T-cell (primary cell): Measurements from ENCODE around the gene ZNF462. TPM values are rescaled to one million over a fixed set of nuclear protein-coding genes. Genes with fewer than 3 reads are reported as not detected.

Source experiments
- ATAC-seq, 4 experiments: fragments of 200-7000 bp in 3 of 4; fragments of 150-1000 bp in 1 of 4; cut with Tn5 transposase; replicated peaks in 1 of 4; 1 replicate in 3 of 4; 2 replicates in 1 of 4; pipeline ENCODE4 v1.10.0; 2021; ENCODE audit warnings: moderate library complexity in 3 of 4, mild to moderate bottlenecking in 2 of 4, moderate number of reproducible peaks in 1 of 4
- CTCF ChIA-PET, 2 donors: fragments of 300-600 bp; sonication (Branson Sonifier 250); formaldehyde crosslinking; loops; one replicate each; lab custom pipeline; 2022; ENCODE audit warnings: antibody characterized with exemption in 2 of 2; lab: Charles Lee
- POLR2A ChIA-PET, 2 donors: fragments of 300-600 bp; sonication (Branson Sonifier 250); formaldehyde crosslinking; loops; one replicate each; lab custom pipeline; 2022; ENCODE audit warnings: antibody characterized with exemption in 2 of 2; lab: Charles Lee
- DNase-seq, 35 experiments: peaks; one replicate each; pipeline versions ENCODE4 v3.0.0 to v3.0.0-alpha.2; 2013 to 2023
- H3K27ac ChIP-seq: one replicate; pipeline ENCODE4 v1.5.1; 2013; ENCODE audit warnings: low read length
- H3K27me3 ChIP-seq, 2 experiments: replicated peaks in 1 of 2; 1 replicate in 1 of 2; 2 replicates in 1 of 2; pipeline versions ENCODE4 v1.6.1 to v1.7.0; 2013; ENCODE audit warnings: low read length in 1 of 2, mixed read lengths in 1 of 2; ENCODE audit not compliant: control insufficient read depth in 2 of 2, insufficient read depth in 2 of 2; ENCODE audit errors: extremely low read depth in 1 of 2
- H3K36me3 ChIP-seq, 2 donors: 1 replicate in 1 of 2; 2 replicates in 1 of 2; pipeline versions ENCODE4 v1.6.1 to v1.7.0; 2013; ENCODE audit warnings: low read length in 1 of 2; ENCODE audit not compliant: control insufficient read depth in 2 of 2, insufficient read depth in 1 of 2; ENCODE audit errors: extremely low read depth in 1 of 2
- H3K4me1 ChIP-seq, 2 experiments: 1 replicate in 1 of 2; 2 replicates in 1 of 2; pipeline versions ENCODE4 v1.6.1 to v1.7.0; 2013; ENCODE audit warnings: low read length in 2 of 2, mixed read lengths in 1 of 2; ENCODE audit not compliant: insufficient read depth in 2 of 2, control insufficient read depth in 1 of 2; ENCODE audit errors: extremely low read depth in 1 of 2
- H3K4me3 ChIP-seq, 2 donors: 1 replicate in 1 of 2; 2 replicates in 1 of 2; pipeline versions ENCODE4 v1.5.1 to v1.7.0; 2013; ENCODE audit warnings: mild to moderate bottlenecking in 2 of 2, low read length in 1 of 2, moderate library complexity in 1 of 2; ENCODE audit not compliant: control insufficient read depth in 1 of 2; ENCODE audit errors: extremely low read depth in 1 of 2
- H3K9me3 ChIP-seq: 2 replicates; pipeline ENCODE4 v1.7.0; 2013
- H3K27ac Mint-ChIP-seq, 2 donors: one replicate each; pipeline ENCODE4 v1.8.0; 2020 to 2021; ENCODE audit warnings: mild to moderate bottlenecking in 2 of 2, mixed read lengths in 2 of 2
- H3K27me3 Mint-ChIP-seq, 2 donors: one replicate each; pipeline ENCODE4 v1.8.0; 2021 to 2022; ENCODE audit warnings: mixed read lengths in 2 of 2
- H3K36me3 Mint-ChIP-seq: one replicate; pipeline ENCODE4 v1.8.0; 2021; ENCODE audit warnings: mixed read lengths
- H3K4me1 Mint-ChIP-seq, 3 donors: one replicate each; pipeline ENCODE4 v1.8.0; 2020 to 2022; ENCODE audit warnings: mixed read lengths in 3 of 3, mild to moderate bottlenecking in 1 of 3
- H3K4me3 Mint-ChIP-seq, 3 donors: one replicate each; pipeline ENCODE4 v1.8.0; 2020 to 2022; ENCODE audit warnings: mild to moderate bottlenecking in 3 of 3, mixed read lengths in 3 of 3, moderate library complexity in 3 of 3
- H3K9me3 Mint-ChIP-seq, 3 donors: one replicate each; pipeline ENCODE4 v1.8.0; 2020 to 2022; ENCODE audit warnings: mixed read lengths in 3 of 3
- whole genome bisulfite sequencing: methylation state at CpG from one replicate; pipeline ENCODE4 v1.1.5; 2013; ENCODE audit warnings: missing lambda C conversion rate; ENCODE audit not compliant: insufficient coverage; 5-methylcytosine and 5-hydroxymethylcytosine counted together
- total RNA-seq, 35 experiments: library from RNA in 6 of 35; stranded (reverse) in 6 of 35; fragments of 120-200 nt in 1 of 35; gene quantifications; one replicate each; pipeline versions ENCODE4 v1.2.1 to v1.2.4 and lab custom pipeline; 2013 to 2026

The ZNF462 gene
- total RNA-seq, 5 donors from 2014 or later (not counting 1 experiment from before 2014, with no cell fraction given): 1.1 to 5.3 (median 2.5) TPM

DNA sequence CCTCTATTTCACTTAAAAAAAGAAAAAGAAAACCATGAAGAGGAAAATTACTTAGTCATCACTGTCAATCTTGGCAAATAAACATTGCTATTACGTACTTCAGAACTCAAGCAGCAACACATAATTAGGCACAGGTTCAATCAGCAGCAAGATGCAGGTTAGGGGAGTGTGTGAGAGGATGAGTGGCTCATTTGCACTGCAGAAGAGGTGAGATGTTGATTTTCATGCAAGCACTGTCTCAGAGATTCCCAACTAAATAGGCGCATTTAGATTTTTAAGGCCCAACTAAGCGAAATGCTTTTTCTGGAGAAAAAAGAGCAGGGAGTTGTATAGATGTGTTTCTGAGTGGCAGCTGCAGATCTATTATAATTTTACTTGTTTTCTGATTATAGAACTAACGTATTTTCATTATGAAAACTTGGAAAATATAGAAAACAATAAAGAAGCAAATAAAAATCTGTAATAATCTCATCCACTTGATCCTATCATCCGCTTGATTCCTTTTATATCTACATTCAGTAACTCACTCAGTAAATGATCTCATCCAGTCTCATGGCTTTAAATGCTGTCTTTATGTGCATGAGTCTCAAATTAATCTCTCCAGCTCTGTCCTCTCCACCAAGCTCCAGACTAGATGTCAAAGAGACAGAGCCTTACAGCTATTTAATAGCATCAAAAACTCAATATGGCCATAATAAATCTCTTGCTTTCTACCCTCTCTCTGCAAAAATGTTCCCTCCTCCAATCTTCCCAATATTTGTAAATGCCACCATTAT lies 162.5 kb downstream of the ZNF462 start:
- no peak overlapping the region for H3K27ac ChIP-seq
- POLR2A ChIA-PET: no interaction called here
- no peaks in the 10 kb centered on the region for H3K9me3 ChIP-seq
- Mint-ChIP-seq H3K4me1 (peaks cover 9 to 18% (median 9%) of the 10 kb centered on the region in 3 donors), H3K27ac (no peak overlapping the region), H3K36me3 (no peaks in the 10 kb centered on the region), H3K27me3 (no peaks in the 10 kb centered on the region), H3K9me3 (peaks cover 0 to 7% (median 4%) of the 10 kb centered on the region in 3 donors), H3K4me3 (no peak overlapping the region)
- 83% methylated on average over 1 of the region's 5 CpGs for WGBS
- no peaks in the 10 kb centered on the region for H3K36me3 ChIP-seq
- H3K4me1 ChIP-seq: peaks cover 0 to 24% of the 10 kb centered on the region in 2 experiments
- no peak for DNase-seq
- H3K4me3 ChIP-seq: no peak overlapping the region
- no peaks in the 10 kb centered on the region for H3K27me3 ChIP-seq
- CTCF ChIA-PET: no interaction called here
- no peak for ATAC-seq

GRCh38 chr9:107029146-107029545 lies 166.2 kb downstream of the ZNF462 start:
- Mint-ChIP-seq H3K4me3 (no peak overlapping the region), H3K9me3 (peaks cover 0 to 13% (median 8%) of the 10 kb centered on the region in 3 donors), H3K27ac (no peak overlapping the region), H3K36me3 (no peaks in the 10 kb centered on the region), H3K4me1 (peaks cover 3 to 12% (median 3%) of the 10 kb centered on the region in 3 donors), H3K27me3 (peaks cover 6 to 9% of the 10 kb centered on the region in 2 donors)
- H3K9me3 ChIP-seq: no peaks in the 10 kb centered on the region
- H3K36me3 ChIP-seq: no peaks in the 10 kb centered on the region
- H3K27ac ChIP-seq: no peak overlapping the region
- H3K4me3 ChIP-seq: no peak overlapping the region
- no peak for ATAC-seq
- no peaks in the 10 kb centered on the region for H3K27me3 ChIP-seq
- WGBS: 64% methylated on average over 1 of the region's 3 CpGs
- DNase-seq: no peak
- POLR2A ChIA-PET: no interaction called here
- peaks cover 0 to 22% of the 10 kb centered on the region in 2 experiments for H3K4me1 ChIP-seq
- CTCF ChIA-PET: interaction anchor here in 1 of 2 donors (0.6 to 0.9 kb wide), 2 partner anchors 10 to 174 kb away, joined by 3 read pairs; no protein-coding TSS in a partner anchor

DNA sequence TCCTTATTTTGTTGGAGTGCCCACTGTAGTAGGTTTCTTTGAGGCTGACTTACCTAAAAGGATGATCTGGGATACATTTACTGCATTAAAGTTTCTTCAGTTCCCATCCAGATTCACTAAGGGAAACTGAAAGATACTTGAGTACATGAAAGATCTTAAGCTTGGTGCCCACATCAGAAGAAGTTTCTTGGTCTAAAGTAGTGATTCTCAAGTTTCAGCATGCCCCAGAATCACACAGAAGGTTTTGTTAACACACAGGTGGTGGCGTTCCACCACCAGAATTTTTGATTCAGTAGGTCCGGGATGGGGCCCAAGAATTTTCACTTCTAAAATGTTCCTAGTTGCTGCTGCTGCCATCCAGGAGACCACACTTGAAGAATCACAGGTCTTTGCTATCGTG lies 171.0 kb downstream of the ZNF462 start:
- Histone ChIP-seq H3K4me1 (peaks cover 0 to 2% of the 10 kb centered on the region in 2 experiments), H3K27me3 (no peaks in the 10 kb centered on the region), H3K27ac (no peak overlapping the region), H3K36me3 (no peaks in the 10 kb centered on the region), H3K9me3 (no peaks in the 10 kb centered on the region), H3K4me3 (no peak overlapping the region)
- H3K36me3 Mint-ChIP-seq: no peaks in the 10 kb centered on the region
- peaks cover 0 to 13% (median 4%) of the 10 kb centered on the region in 3 donors for H3K9me3 Mint-ChIP-seq
- H3K27ac Mint-ChIP-seq: no peak overlapping the region
- H3K4me3 Mint-ChIP-seq: no peak overlapping the region
- CTCF ChIA-PET: no interaction called here
- ATAC-seq: peak in 1 of 4 experiments; percentile 47
- 0% methylated on average over 1 of the region's 3 CpGs for WGBS
- peak in 1 of 35 experiments; percentile 3 for DNase-seq
- peaks cover 6 to 9% of the 10 kb centered on the region in 2 donors for H3K27me3 Mint-ChIP-seq
- POLR2A ChIA-PET: no interaction called here
- H3K4me1 Mint-ChIP-seq: peaks cover 0 to 10% (median 0%) of the 10 kb centered on the region in 3 donors

DNA sequence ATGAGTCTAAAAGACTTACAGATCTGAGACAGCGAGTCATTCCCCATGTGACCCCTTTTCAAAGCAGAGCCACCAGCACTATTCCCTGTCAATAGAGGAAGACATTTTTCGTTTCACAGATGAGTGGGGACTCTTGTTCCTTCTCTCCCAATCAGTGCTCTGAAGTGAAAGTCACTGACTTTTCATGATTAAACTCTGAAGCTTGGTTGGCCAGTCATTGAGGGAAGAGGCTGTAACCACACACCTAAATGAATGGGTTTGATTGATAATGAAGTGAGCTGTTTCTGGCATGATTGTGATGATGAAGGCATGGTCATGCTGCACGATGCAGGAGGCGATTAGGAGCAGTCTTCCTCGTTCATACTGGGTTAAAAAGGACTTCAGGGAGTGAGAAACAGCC lies 171.9 kb downstream of the ZNF462 start:
- Mint-ChIP-seq H3K27me3 (peaks cover 6 to 10% of the 10 kb centered on the region in 2 donors), H3K27ac (no peak overlapping the region), H3K4me3 (no peak overlapping the region), H3K4me1 (peaks cover 0 to 10% (median 0%) of the 10 kb centered on the region in 3 donors), H3K9me3 (peaks cover 0 to 8% (median 4%) of the 10 kb centered on the region in 3 donors), H3K36me3 (no peaks in the 10 kb centered on the region)
- no peak overlapping the region for H3K4me3 ChIP-seq
- peaks cover 0 to 2% of the 10 kb centered on the region in 2 experiments for H3K4me1 ChIP-seq
- ATAC-seq (no peak), DNase-seq (no peak)
- no peaks in the 10 kb centered on the region for H3K27me3 ChIP-seq
- no peaks in the 10 kb centered on the region for H3K9me3 ChIP-seq
- no peak overlapping the region for H3K27ac ChIP-seq
- ChIA-PET POLR2A (no interaction called here), CTCF (no interaction called here)
- no peaks in the 10 kb centered on the region for H3K36me3 ChIP-seq
- 49% methylated on average over 3 of the region's 5 CpGs for WGBS

GRCh38 chr9:107036367-107036766 lies 173.4 kb downstream of the ZNF462 start:
- POLR2A ChIA-PET: no interaction called here
- Histone ChIP-seq H3K4me3 (no peak overlapping the region), H3K27ac (no peak overlapping the region), H3K9me3 (no peaks in the 10 kb centered on the region), H3K27me3 (no peaks in the 10 kb centered on the region), H3K4me1 (peaks cover 0 to 2% of the 10 kb centered on the region in 2 experiments), H3K36me3 (no peaks in the 10 kb centered on the region)
- H3K36me3 Mint-ChIP-seq: no peaks in the 10 kb centered on the region
- WGBS: 70% methylated on average over 1 of the region's 4 CpGs
- CTCF ChIA-PET: no interaction called here
- DNase-seq (no peak), ATAC-seq (no peak)
- no peak overlapping the region for H3K4me3 Mint-ChIP-seq
- H3K4me1 Mint-ChIP-seq: peaks cover 0 to 10% (median 0%) of the 10 kb centered on the region in 3 donors
- peaks cover 6 to 10% of the 10 kb centered on the region in 2 donors for H3K27me3 Mint-ChIP-seq
- H3K9me3 Mint-ChIP-seq: peaks cover 0 to 7% (median 4%) of the 10 kb centered on the region in 3 donors
- no peak overlapping the region for H3K27ac Mint-ChIP-seq

DNA sequence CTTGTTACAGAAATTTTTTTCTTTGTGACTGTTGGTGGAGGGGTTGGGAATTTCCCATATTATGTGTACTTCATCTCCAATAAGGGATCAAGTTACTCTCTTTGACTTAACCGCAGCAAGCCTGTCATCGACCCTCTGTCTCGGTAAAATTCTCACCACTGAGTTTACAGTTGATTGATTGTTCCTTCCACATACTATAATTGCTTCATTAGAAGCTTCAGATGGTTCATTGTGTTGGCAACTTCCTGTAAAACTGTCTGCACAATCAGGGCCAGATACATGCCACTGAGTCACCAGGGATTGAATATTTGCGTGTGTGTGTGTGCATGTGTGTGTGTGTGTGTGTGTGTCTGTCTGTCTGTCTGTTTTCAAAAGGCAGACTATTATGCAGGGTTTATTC lies 176.6 kb downstream of the ZNF462 start:
- Mint-ChIP-seq H3K27ac (no peak overlapping the region), H3K36me3 (no peaks in the 10 kb centered on the region), H3K9me3 (no peaks in the 10 kb centered on the region), H3K4me1 (peaks cover 0 to 5% (median 0%) of the 10 kb centered on the region in 3 donors), H3K27me3 (peaks cover 0 to 3% of the 10 kb centered on the region in 2 donors), H3K4me3 (no peak overlapping the region)
- Histone ChIP-seq H3K36me3 (no peaks in the 10 kb centered on the region), H3K27ac (no peak overlapping the region), H3K4me1 (no peaks in the 10 kb centered on the region), H3K27me3 (no peaks in the 10 kb centered on the region), H3K4me3 (no peak overlapping the region), H3K9me3 (no peaks in the 10 kb centered on the region)
- ChIA-PET POLR2A (no interaction called here), CTCF (interaction anchor here in 1 of 2 donors (1.2 kb wide), 1 partner anchor 10 kb away, joined by 3 read pairs; no protein-coding TSS in a partner anchor)
- DNase-seq: no peak
- 40% methylated on average over 2 of the region's 4 CpGs for WGBS
- no peak for ATAC-seq
